Endothelial cell of umbilical vein (primary cell): ENCODE data around the gene MANEAL. TPM values are rescaled to one million over a fixed set of nuclear protein-coding genes. Genes with fewer than 3 reads are reported as not detected.

Experiments used
- BruUV-seq: library from RNA; stranded (reverse); fragments of 400-500 nt; replicated peaks from 2 replicates; lab custom pipeline; 2021; lab: Mats Ljungman, UMichigan
- CTCF ChIA-PET: fragments of 300-600, 350-600 bp; sonication (Branson Sonifier 250); formaldehyde crosslinking; loops from one replicate; lab custom pipeline; 2021; ENCODE audit warnings: antibody characterized with exemption, inconsistent platforms; lab: Charles Lee
- POLR2A ChIA-PET: fragments of 300-600, 350-600 bp; sonication (Branson Sonifier 250); formaldehyde crosslinking; loops from one replicate; lab custom pipeline; 2021; ENCODE audit warnings: antibody characterized with exemption, inconsistent platforms; lab: Charles Lee
- DNase-seq: peaks from one replicate; pipeline ENCODE4 v3.0.0-alpha.2; 2011; ENCODE audit warnings: low read depth, low spot score
- FAIRE-seq: peaks from 2 replicates; lab custom pipeline; 2011; peaks lifted over from hg19 to GRCh38; lab: Jason Lieb, UNC
- H2AFZ ChIP-seq: 2 replicates; pipeline ENCODE4 v1.6.0; 2012; ENCODE audit warnings: low read depth, low read length, control low read depth, inconsistent platforms
- H3K27ac ChIP-seq: 2 replicates; pipeline ENCODE4 v1.5.1; 2011; ENCODE audit warnings: low read depth, mild to moderate bottlenecking, control low read depth, low read length, moderate library complexity; ENCODE audit not compliant: insufficient read depth
- H3K27me3 ChIP-seq, 2 experiments: 2 replicates each; pipeline versions ENCODE4 v1.6.0 to v1.6.1; 2011; ENCODE audit warnings: low read length in 2 of 2, mixed read lengths in 1 of 2; ENCODE audit not compliant: control insufficient read depth in 2 of 2, insufficient read depth in 2 of 2
- H3K36me3 ChIP-seq, 2 experiments: 2 replicates in 1 of 2; 3 replicates in 1 of 2; pipeline ENCODE4 v1.5.1; 2011; ENCODE audit warnings: low read length in 2 of 2, mild to moderate bottlenecking in 1 of 2, moderate library complexity in 1 of 2; ENCODE audit not compliant: control insufficient read depth in 2 of 2, insufficient read depth in 2 of 2; ENCODE audit errors: extremely low read depth in 1 of 2
- H3K4me1 ChIP-seq: 3 replicates; pipeline ENCODE4 v1.5.1; 2011; ENCODE audit warnings: mild to moderate bottlenecking, low read length; ENCODE audit not compliant: control insufficient read depth, insufficient read depth; ENCODE audit errors: extremely low read depth
- H3K4me2 ChIP-seq: 2 replicates; pipeline ENCODE4 v1.6.1; 2011; ENCODE audit warnings: low read length, control low read depth, mixed read lengths; ENCODE audit not compliant: insufficient read depth
- H3K4me3 ChIP-seq, 3 experiments: fragments of 200-600 bp in 1 of 3; sonication (generic), shearing (Covaris generic) in 1 of 3; replicated peaks in 1 of 3; 2 replicates each; pipeline ENCODE4 v1.5.1; 2011 to 2016; ENCODE audit warnings: control low read depth in 3 of 3, low read length in 3 of 3, mild to moderate bottlenecking in 2 of 3, inconsistent platforms in 1 of 3, low read depth in 1 of 3, moderate library complexity in 1 of 3; ENCODE audit not compliant: insufficient read depth in 1 of 3
- H3K79me2 ChIP-seq: 2 replicates; pipeline ENCODE4 v1.6.0; 2012; ENCODE audit warnings: low read length, inconsistent platforms; ENCODE audit not compliant: control insufficient read depth, insufficient read depth
- H3K9ac ChIP-seq: replicated peaks from 2 replicates; pipeline ENCODE3; 2011; ENCODE audit warnings: low read length, control low read depth; ENCODE audit not compliant: insufficient read depth; ENCODE audit errors: extremely low read depth
- H3K9me1 ChIP-seq: replicated peaks from 3 replicates; pipeline ENCODE4 v1.6.0; 2011; ENCODE audit warnings: mild to moderate bottlenecking, low read length; ENCODE audit not compliant: control insufficient read depth, insufficient read depth; ENCODE audit errors: extremely low read depth
- H3K9me3 ChIP-seq: replicated peaks from 2 replicates; pipeline ENCODE4 v1.5.1; 2012; ENCODE audit warnings: low read length, inconsistent platforms; ENCODE audit not compliant: control insufficient read depth, insufficient read depth
- H4K20me1 ChIP-seq: replicated peaks from 2 replicates; pipeline ENCODE3; 2011; ENCODE audit warnings: mild to moderate bottlenecking, low read length; ENCODE audit not compliant: control insufficient read depth, insufficient read depth; ENCODE audit errors: extremely low read depth
- CTCF ChIP-seq, 2 donors: IDR thresholded peaks; 1 replicate in 1 of 2; 2 replicates in 1 of 2; pipeline ENCODE4 v1.5.1; 2011; ENCODE audit warnings: low read length in 2 of 2, mild to moderate bottlenecking in 2 of 2, moderate library complexity in 2 of 2, control low read depth in 1 of 2, inconsistent platforms in 1 of 2, low read depth in 1 of 2; ENCODE audit not compliant: insufficient read depth in 1 of 2; ENCODE audit errors: extremely low read depth in 1 of 2
- EZH2 ChIP-seq: IDR thresholded peaks from 2 replicates; pipeline ENCODE4 v1.6.1; 2012; ENCODE audit warnings: borderline replicate concordance, low read depth, mild to moderate bottlenecking, moderate library complexity, low read length, inconsistent platforms; ENCODE audit not compliant: severe bottlenecking
- FOS ChIP-seq: IDR thresholded peaks from 2 replicates; pipeline ENCODE4 v1.6.1; 2011; ENCODE audit warnings: mild to moderate bottlenecking, low read length, moderate library complexity, borderline replicate concordance; ENCODE audit not compliant: insufficient read depth
- GATA2 ChIP-seq: IDR thresholded peaks from 2 replicates; pipeline ENCODE4 v1.7.0; 2011; ENCODE audit warnings: low read depth, mild to moderate bottlenecking, moderate library complexity, mixed read lengths, low read length; ENCODE audit not compliant: insufficient read length, insufficient read depth
- JUN ChIP-seq: IDR thresholded peaks from 2 replicates; pipeline ENCODE4 v1.6.1; 2011; ENCODE audit warnings: borderline replicate concordance, low read depth; ENCODE audit not compliant: insufficient read length, insufficient read depth
- MAX ChIP-seq: IDR thresholded peaks from 2 replicates; pipeline ENCODE4 v1.6.1; 2011; ENCODE audit not compliant: insufficient read depth, insufficient read length
- MYC ChIP-seq: IDR thresholded peaks from one replicate; pipeline ENCODE4 v1.6.1; 2011; ENCODE audit warnings: mild to moderate bottlenecking, low read depth, low read length
- POLR2A ChIP-seq: IDR thresholded peaks from 2 replicates; pipeline ENCODE4 v1.6.1; 2012; ENCODE audit warnings: low read depth, mild to moderate bottlenecking, control low read depth, low read length
- POLR2AphosphoS5 ChIP-seq: IDR thresholded peaks from 2 replicates; pipeline ENCODE4 v1.6.1; 2012; ENCODE audit warnings: low read depth, mild to moderate bottlenecking, control low read depth, low read length, moderate library complexity; ENCODE audit not compliant: insufficient read depth
- dilution Hi-C: fragments of 300-500 bp; cut with MboI; formaldehyde crosslinking; loops from one replicate; pipeline ENCODE4 v1.15.0; 2019; ENCODE audit warnings: low sequenced_read_pairs; ENCODE audit not compliant: extremely low pct_ligation_motif_present
- intact Hi-C: fragments of 100-400 bp; cut with micrococcal nuclease; formaldehyde crosslinking; loops from one replicate; pipeline ENCODE4 v1.10.0; 2022
- polyA plus RNA-seq, 4 experiments: library from polyadenylated mRNA; depleted of rRNA in 3 of 4; stranded (reverse) in 3 of 4; unstranded in 1 of 4; fragments of >200 nt; gene quantifications; 2 replicates each; pipeline versions ENCODE4 v1.2.1 to v1.2.3, GENCODE V29; 2011 to 2012; ENCODE audit warnings: missing spikeins in 1 of 4
- total RNA-seq: library from RNA; stranded (reverse); gene quantifications from 2 replicates; pipeline ENCODE4 v1.2.3, GENCODE V29; 2021

The MANEAL gene
- total and polyA plus RNA-seq, 2 donors (not counting 3 experiments of a cell fraction or from before 2014, with no cell fraction given) = 0.66 to 1.3 TPM

GRCh38 chr1:37776946-37777516 lies 16.6 kb upstream of the MANEAL start:
- FAIRE-seq (no peak), DNase-seq (no peak)
- intact Hi-C loops = no loop called here
- no TSS peak for BruUV-seq
- Histone ChIP-seq H3K4me1 (no peaks in the 10 kb centered on the region), H3K9ac (no peak overlapping the region), H4K20me1 (no peaks in the 10 kb centered on the region), H2AFZ (no peak overlapping the region), H3K9me1 (no peaks in the 10 kb centered on the region), H3K27ac (no peak overlapping the region), H3K79me2 (no peaks in the 10 kb centered on the region), H3K4me3 (no peak overlapping the region), H3K27me3 (no peaks in the 10 kb centered on the region), H3K4me2 (no peak overlapping the region), H3K36me3 (no peaks in the 10 kb centered on the region), H3K9me3 (no peaks in the 10 kb centered on the region)
- POLR2A ChIA-PET = no interaction called here
- dilution Hi-C loops = no loop called here
- CTCF ChIA-PET = no interaction called here
- TF ChIP-seq EZH2 = no peak
- no peak for TF ChIP-seq POLR2A

- H2AFZ ChIP-seq = no peak overlapping the region
- dilution Hi-C loops = no loop called here
- DNase-seq (no peak), FAIRE-seq (no peak)
- no peak overlapping the region for H3K9ac ChIP-seq
- intact Hi-C loops = no loop called here
- H3K27me3 ChIP-seq = no peaks in the 10 kb centered on the region
- H3K36me3 ChIP-seq = no peaks in the 10 kb centered on the region
- no TSS peak for BruUV-seq
- H3K4me1 ChIP-seq = no peaks in the 10 kb centered on the region
- no peak overlapping the region for H3K4me2 ChIP-seq
- TF ChIP-seq POLR2AphosphoS5 (no peak), CTCF (IDR thresholded peaks at IDR 0.05; ENCODE audit: extremely low read depth in 1 of 2, insufficient read depth in 1 of 2, low read depth in 1 of 2, low read length in 2 of 2) (no peak), POLR2A (no peak), GATA2 (no peak), EZH2 (no peak), MAX (no peak), MYC (no peak), JUN (no peak), FOS (no peak)
- no peaks in the 10 kb centered on the region for H3K79me2 ChIP-seq
- H3K27ac ChIP-seq = no peak overlapping the region
- no peaks in the 10 kb centered on the region for H3K9me3 ChIP-seq
- no peaks in the 10 kb centered on the region for H4K20me1 ChIP-seq
- ChIA-PET CTCF (no interaction called here), POLR2A (no interaction called here)
- no peak overlapping the region for H3K4me3 ChIP-seq
- H3K9me1 ChIP-seq = no peaks in the 10 kb centered on the region
Observed at GRCh38 chr1:37778654-37779053, 15.0 kb upstream of the MANEAL start.
